SIG-M5 treated with dmso at 0.1 percent for 504 hours (cell line): ENCODE results near the gene PAK6.

Source experiments
- DNase-seq: peaks from one replicate; lab custom pipeline; 2025; ENCODE audit not compliant: unreplicated experiment; lab: John Stamatoyannopoulos, UW

PAK6 gene

GRCh38 chr15:40309344-40309862 is 70.5 kb downstream of the PAK6 start:
- no peak for DNase-seq

DNA sequence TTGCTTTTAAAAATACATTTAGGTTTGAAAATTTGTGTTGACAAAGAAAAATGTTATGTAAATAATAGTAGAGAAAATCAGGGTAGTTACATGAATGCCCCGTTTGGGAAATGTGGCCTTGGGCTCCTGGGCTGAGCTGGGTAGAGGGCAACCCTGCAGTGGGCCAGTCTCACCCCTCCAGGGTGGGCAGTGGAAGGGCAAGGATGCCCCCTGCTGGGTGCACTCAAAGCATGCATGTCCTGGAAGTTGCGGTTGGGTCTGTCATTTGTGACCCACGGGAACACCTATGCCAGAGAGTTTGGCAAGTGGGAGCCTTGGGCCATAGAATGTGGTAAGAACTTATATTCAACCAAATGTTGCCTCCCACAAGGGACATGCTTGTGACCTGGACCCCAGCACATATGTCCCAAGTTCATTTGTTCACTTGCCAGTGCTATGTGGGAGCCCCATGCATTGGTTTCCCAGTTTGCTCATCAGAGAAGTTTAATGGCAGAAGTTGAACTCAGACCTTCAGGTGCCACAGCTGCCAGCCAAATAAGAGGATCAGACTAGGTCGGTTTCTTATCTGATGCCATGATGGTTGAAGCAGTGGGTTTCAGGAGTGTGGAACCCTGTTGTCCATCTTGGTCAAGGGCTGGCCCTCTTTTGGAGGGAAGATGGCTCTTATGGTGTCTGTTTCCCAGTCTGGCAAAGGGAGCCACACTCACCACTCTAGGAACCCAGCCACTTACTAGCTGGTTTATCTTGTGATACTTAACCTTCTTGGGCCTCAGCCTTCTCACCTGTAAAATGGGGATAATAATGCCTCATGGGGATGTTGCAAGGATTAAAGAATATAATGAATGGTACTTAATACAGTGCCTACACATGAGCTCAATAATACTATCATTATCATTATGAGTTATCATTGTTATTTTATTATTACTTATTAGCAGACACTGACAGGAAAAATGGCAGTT is 71.4 kb downstream of the PAK6 start:
- DNase-seq: peak; percentile 43

DNA sequence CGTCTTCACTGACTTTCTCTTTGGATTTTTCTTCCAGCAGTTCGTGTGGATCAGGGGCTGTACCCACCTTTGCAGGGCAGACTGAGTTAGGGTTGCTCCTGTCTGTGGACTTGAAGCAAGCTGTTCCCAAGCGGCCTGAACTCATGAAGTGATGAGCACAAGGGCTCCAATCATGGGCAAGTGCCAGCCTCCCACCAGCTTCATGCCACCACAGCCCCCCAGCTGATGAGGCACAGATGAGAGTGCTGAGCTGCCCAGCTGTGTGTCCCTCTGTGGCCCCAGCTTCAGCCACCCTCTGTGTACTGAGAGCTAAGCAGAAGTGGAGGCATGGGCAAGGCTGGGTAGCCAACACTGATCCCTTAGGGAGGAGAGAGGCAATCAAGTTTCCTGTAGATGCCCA is 72.1 kb downstream of the PAK6 start:
- DNase-seq: no peak

DNA sequence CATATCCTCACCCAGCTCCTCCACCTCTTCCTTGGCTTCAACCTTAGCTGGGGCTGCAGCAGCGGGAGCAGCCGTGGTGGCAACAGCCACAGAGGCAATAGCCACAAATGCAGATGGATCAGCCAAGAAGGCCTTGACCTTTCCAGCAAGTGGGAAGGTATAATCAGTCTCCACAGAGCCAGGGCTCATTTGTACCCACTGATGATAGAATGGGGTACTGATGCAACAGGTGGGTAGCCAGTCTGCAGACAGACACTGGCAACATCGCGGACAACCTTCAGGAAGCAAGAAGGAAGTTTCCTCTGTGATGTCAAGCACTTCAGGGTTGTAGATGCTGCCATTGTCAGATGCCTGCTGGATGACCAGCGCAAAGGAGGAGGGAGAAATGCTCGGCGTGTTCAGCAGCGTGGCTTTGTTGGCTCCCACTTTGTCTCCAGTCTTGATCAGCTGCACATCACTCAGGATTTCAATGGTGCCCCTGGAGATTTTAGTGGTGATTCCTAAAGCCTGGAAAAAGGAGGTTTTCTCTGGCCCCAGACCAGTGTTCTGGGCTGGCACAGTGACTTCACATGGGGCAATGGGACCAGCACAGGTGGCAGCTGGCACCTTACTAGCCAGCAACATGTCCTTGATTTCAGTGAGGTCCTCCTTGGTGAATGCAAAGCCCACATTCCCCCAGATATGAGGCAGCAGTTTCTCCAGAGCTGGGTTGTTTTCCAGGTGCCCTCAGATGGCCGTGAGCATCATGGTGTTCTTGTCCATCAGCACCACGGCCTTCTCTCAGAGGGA is 73.7 kb downstream of the PAK6 start:
- no peak for DNase-seq

DNA sequence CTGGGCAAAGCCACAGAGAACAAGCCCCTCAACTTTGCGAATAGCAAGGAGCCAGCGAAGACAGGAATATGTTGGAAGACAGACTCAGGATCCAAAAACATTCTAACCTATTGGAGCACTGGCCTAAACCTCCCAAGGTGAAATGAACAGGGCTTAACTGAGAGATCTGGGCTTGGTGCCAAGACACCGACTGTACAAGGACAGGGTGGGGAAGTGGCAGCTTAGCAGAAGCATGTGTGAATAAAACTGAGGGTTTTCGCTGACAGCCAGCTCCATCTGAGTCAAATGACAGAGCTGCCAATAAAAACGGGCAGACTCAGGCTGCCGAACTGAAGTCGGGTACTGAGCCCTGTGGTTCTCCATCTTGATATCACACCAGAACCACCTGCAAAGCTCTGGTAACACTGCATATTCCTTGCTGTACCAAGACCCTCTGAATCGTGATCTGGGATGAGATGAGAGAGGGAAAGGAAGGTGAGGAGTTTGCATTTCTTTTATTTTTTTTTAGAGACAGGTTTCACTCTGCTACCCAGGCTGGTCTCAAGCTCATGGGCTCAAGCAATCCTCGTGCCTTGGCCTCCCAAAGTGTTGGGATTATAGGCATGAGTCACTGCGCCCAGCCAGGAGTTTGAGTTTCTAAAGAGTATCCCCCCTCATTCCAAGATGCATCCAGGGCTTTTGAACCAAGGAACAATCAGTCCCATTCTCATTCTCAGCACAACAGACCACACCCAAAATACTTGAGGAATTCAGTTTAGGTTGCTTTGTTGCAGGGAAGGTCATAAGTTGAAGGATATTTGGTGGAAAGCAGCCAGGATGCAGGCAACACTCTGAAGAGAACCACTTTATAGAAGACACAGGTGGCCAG is 74.9 kb downstream of the PAK6 start:
- DNase-seq: peak; percentile 55

DNA sequence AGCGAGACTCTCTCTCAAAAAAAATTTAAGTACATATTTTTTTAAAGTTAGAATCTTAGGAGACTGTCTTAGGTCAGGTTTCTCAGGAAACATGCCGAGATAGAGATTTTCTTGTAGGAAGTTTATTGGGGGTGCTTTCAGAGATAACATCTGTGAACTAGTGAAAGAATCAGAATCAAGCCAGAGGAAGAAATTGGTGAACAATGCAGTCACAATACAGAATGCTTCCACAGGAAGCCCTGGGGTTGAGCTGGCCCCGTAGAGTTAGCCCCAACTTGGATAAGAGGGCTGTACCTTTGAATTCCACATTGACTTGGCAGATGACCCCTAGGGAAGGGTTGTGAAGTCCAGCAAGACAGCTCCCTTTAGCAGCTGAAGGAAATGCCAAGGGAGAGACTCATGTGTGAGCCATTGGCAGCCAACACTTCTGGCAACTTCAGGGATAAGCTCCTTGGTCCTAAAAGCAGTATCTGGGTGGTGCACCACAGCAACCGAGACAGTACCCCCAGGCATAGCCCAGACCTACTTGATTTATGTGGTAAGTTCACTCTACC is 75.9 kb downstream of the PAK6 start:
- no peak for DNase-seq

DNA sequence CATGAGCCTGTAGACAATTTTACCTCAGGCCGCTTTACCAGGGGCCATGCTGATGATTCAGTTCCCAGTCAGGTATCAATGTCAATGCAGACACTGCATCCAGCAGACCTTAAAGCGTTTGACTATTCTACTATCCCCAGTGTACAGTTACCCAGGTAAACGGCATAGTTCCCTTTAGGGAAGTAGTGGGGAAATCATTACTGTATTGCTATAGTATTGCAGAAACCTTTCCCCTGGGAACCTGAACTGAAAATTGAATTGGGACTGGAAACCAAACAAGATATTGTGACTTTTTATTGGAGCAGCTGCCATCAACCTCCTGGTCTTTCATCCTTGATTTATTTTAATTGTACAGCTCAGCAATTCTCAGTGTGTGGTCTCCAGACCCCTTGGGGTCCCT is 78.1 kb downstream of the PAK6 start:
- no peak for DNase-seq

GRCh38 chr15:40317580-40317979 is 78.7 kb downstream of the PAK6 start:
- no peak for DNase-seq

- DNase-seq: no peak
These were observed 81.5 kb downstream of the PAK6 start for GRCh38 chr15:40320409-40320808.

DNA sequence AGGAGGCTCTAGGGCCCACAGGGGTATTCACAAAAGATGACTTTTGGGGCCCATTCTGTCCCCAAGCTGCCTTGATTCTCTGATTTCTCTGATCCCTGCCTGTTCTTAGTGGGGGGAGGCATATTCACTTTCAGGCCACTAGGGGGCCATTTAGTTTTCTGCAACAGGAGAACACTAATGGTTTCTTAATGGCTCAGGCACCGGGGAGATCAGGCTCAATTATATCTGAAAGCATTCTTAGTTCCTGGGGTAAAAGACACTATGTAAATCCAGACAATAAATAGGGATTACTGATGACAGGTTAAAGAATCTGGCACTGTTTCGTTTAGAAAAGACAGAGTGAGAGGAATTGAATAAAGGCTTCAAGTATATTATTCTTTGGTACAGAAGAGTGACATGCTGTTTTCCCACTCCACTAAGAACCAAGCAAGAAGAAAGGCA is 82.1 kb downstream of the PAK6 start:
- peak; percentile 74 for DNase-seq

DNA sequence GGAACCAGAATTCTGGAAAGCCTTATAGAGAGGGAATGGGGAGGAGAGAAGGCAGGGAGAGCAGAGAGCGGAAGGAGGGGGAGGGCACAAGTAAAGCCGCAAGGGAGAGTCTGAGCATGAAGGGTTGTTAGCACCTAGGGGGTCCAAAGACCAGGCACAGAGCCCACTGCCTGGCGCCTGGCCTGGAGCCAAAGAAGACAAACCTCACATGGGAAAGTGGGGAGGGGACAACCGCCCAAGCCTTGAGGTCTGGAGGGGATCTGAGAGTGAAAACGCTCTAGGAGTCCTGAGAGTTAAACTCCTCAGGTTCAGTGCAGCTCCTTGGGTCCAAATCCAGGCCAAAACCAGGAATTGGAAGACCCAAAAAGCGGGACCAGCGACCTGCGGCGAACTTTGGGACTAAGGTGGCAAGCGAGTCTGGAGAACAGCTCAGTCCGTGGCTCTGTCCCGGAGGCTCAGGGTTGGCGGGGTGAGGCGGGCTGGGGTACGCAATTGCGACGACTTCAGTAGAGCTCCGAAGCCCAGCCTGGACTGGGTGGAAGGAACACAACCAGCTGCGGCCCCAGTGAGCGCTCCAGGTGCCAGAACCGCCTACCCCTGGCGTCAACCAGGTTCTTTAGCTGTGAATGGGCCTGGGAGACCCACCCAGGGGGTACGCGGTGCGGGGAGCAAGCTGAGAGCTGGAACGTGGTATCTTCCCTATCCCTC is 83.8 kb downstream of the PAK6 start:
- no peak for DNase-seq

DNA sequence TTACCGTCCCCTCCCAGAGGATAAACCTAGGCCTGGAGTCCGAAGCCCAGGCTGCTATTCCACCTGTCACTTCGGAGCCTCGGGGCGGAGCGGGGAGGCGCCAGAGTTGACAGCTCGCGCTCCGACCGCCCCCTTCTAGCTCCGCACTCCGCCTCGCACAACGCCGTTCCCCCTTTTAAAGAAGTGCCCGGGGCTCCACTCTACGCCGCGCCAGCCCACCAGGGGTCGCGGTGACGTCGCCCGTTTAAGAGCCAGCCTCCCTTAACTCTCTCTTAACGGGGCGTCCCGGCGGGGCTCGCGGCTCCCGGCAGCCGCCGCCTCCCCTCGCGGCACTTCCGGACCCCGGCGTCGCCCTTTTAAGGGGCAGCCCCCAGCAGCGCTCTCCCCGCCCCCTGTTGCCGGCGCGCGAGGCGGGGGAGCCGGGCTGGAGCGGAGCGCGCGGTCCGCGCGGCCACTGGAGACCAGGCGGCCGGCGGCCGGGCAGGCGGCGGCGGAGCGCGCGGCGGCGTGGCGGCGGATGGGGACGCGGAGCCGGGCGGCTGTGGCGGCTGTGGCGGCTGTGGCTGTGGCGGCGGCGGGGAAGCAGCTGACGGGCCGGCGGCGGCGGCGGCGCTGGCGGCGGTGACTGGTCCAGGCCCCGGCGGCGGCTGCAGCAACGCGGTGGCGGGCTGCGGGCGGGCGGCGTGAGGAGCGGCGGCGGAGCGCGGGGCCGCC is 84.5 kb downstream of the PAK6 start, which contains the start of gene INAFM2:
Gene INAFM2 (plus strand): TSS at position 454 of the 714 bp plus-strand sequence. CDS start 364 bp downstream, outside the sequence.
- peak; percentile 96 for DNase-seq

GRCh38 chr15:40323953-40324937 is 85.4 kb downstream of the PAK6 start:
- no peak for DNase-seq

- DNase-seq: no peak
These were observed 86.3 kb downstream of the PAK6 start for GRCh38 chr15:40325188-40325587.

DNA sequence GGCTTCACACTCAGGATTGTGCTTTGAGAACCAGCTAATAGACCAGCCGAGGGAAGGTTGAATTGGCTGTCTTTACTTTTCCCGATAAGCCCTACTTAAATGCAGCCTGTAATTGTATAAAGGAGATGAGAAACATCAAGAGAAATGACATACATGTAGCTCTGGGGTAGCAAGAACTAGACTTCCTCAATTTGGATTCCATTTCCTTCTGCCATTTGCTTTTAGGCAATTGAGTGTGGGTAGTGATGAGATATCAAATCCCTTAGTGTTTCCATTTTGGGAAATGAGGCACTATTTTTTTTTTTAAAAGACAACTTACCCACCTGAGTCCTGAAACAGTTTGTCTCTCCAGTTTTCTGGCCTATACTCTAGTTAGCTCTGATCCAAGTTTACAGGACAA is 86.8 kb downstream of the PAK6 start:
- DNase-seq: peak; percentile 24
